GM21786 (cell line): ENCODE measurements around the gene LHFPL2.
A peak's percentile ranks its signal among the peaks of the same experiment; 100 is the strongest.

Source experiments
- ATAC-seq: cut with Tn5 transposase; IDR thresholded peaks from one replicate; pipeline ENCODE4 v1.9.1; 2021; ENCODE audit not compliant: unreplicated experiment

LHFPL2 gene

DNA sequence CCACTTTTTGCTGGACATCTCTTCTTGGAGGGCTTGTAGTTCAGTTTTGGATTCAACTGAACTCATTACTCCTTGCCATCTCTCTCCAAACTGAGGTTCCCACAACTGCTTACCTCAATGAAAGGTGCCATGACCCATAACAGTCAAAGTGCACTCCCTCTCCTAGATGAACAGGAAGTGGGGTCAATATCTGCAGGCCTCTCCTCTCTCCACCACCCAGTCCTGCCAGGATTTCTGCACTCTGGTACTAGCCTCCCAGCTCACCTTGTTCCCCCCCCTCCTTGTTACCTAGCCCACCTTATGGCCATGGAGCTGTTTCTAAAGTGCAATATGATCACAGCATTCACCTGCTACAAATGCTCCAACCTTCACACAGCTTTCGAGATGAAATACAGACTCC is 5.9 kb downstream of the LHFPL2 start:
- no peak for ATAC-seq

DNA sequence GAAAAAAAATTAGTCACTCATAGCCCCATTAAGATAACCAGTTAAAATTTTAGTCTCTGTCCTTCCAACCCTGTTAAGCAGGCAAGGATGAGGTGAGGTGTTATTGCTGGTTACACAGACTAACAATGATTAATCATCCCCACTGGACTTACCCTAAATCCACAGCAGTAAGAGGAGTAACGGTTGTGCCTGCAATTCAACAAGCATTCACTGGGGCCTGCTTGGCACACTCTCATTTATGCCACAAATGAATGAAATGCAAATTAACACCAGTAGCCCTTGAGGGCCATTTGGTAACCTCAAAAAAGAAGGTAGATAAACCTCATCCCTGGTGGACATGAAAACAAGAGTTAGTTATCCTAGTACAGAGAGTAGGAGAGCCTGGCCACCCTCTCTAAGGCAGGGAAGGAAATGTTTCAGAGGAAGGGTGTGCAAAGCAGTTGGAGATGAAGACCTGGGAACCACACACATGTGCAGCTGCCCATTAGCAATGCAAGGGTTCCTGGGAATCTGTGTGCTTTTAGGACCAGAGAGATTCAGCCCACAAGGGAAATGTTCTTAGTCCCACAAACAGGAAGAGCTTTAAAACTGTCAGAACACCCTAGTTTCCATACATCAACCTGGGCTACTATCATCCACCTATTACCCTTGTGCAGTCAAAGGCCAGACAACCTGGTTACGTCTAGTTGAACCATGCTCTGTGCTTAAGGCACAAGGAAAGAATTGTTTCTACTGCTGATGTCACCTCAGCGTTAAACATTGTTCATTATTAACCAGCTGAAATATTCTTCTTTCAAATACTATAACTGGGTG is 7.7 kb downstream of the LHFPL2 start:
- ATAC-seq: peak; percentile 60

DNA sequence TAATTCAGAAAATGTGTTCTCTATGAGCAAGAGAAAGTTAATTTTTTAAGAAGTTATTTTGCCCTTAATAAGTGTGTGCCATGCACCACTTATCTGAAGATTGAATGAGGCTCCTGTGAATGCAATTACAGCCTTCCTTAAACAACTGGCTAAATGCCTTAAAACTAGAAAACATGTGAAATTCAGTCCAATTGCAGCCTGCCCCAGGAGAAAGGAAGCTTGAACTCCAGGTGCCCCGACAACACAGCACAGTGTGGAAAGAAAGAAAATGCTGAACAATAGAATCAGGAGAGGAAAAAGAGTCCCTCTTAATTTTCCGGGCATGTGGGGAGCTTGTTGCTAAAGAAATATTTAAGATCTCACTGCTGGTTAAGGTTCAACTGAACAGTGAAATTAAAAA is 8.8 kb downstream of the LHFPL2 start:
- ATAC-seq: no peak

DNA sequence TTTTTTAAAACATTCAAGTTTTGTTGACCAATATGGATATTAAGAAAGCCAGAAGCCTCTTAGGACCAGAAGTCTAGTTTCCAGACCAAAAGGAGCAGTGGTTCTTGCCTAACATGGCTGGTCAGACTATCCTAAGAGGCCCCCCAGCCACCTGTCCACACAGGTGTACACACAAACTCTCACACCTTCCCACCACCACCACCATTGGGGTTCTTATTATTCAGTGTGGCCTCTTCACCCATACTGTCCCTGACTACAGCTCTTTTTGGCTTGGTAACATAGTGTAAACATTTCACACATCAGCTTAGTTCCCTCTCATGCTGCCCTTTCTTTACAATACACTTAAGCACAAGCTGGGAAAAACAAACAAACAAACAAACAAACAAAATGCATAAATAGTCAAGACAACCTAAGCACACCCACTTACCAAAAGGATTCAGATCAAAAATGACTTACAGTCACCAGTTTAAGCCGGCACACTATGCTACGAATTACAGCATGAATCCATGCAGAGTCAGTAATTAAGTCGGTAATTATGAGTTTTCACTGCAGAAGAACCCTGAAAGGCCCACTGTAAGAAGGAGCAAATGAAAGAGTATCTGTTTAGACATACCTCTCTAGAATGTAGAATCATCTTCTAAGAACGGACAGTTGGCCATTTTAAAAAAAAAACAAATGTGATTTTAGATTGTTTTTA is 9.5 kb downstream of the LHFPL2 start:
- ATAC-seq: no peak

- ATAC-seq: no peak
Measured at GRCh38 chr5:78638423-78638822, 10.1 kb downstream of the LHFPL2 start.

- ATAC-seq: no peak
Measured at GRCh38 chr5:78637468-78637867, 11.1 kb downstream of the LHFPL2 start.

DNA sequence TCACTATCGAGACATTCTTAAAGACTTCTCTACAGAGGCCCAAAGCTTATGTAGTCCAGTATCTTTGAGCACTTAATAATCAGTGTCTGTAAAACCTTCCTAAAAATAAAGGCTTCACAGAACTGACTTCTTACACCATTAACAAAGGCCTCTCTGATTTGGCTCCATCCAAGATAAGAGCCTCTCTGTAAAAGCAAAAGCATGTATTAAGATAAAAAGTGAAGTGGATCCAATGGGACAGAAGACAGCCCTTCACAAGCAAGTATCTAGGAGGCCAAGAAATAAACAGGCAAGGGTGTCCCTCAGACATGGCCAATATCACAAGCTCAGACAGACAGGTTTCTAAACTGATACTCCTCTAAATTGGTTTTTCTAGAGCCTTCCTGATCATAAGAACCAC is 11.9 kb downstream of the LHFPL2 start:
- ATAC-seq: no peak

GRCh38 chr5:78634634-78635033 is 13.9 kb downstream of the LHFPL2 start:
- ATAC-seq: no peak

DNA sequence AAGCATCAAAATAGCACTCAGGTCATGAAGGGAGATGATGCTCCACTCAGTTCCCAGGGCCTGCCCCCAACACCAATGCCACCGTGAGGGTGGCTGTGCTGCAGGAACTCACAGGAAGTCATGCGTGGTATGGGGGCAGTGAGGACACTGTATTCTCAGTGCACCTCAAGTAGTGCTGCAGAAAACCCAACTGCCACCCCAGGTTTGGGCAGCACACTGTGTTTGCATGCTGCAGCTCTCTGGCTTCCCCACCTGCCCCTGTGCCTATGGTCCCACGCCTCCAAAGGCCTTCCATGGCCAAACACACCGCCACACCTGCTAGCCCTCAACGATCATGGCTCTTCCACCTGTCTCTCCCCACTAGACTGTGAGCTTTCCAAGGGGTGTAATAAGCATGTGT is 14.3 kb downstream of the LHFPL2 start:
- no peak for ATAC-seq

DNA sequence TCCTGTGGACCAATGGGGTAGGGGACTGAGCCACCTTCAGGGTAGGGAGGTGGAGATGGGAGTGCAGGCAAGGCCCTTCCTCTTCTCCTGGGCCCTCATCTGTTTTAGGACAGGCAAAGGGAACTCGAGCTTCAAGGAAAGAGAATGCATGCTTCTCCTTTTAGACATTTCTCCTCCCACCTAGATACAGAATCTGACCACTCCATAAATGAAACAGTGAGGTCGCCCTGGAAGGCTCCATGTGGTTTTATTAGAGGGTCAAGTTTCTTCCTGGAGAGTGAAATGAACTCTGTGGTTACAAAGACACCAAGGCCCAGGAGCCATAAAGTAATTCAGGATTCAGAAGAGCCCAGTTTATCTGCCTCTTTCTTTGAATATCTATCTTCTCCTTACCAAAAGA is 14.9 kb downstream of the LHFPL2 start:
- no peak for ATAC-seq

GRCh38 chr5:78632467-78632866 is 16.1 kb downstream of the LHFPL2 start:
- ATAC-seq: no peak

DNA sequence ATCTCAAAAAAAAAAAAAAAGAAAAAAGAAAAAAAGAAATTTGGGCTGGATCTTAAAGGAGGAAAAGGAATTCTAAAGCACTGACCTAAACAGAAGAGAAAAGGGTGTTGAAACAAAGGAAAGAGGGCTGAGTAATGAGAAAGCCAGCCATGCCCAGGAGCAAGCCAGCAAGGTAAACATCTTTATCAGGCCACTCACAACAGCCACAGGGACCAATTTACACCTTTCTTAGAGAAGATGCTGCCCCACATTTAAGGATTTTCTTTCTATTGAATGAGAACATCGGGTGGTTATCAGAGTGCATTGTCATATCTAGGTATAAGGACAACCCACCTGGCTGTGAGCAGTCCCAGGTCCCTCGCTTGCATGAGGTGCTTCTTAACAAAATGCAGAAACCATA is 16.6 kb downstream of the LHFPL2 start:
- ATAC-seq: no peak

DNA sequence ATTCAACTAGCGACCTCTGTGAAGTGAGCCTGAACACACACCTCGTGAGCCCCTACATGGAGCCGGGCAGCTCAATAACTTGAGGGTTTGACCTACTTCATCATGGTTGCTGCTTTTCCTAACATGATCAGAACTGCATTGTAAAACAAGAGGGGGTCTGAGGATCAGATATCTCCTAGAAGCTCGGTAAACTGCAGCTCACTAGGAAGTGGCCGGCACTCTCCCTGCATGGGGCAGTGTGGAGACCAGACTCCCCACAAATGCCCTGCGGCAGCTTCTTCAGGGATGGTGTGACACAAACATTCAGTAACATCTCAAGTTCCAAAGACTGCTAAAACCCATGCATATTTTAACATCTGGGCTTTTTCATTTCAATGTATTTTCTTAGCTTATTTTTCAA is 18.5 kb downstream of the LHFPL2 start:
- no peak for ATAC-seq

DNA sequence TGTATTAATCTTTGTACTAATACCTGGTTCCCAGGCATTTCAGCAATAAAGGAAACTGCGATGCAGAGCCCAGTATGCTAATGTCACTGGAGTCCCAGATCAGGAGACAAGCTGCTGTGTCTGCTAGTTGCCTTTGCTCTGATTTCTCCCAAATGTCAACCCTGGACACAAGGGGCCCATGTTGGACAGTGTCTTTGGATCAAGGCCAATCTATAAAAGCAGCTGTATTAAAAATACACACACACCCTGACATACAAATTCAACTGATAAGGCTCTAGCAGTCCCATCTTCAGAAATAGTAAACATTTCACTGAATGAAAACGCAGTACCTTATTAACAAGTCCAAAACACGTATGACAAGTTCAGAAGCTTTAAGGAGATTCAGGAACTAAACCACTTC is 18.9 kb downstream of the LHFPL2 start:
- no peak for ATAC-seq

DNA sequence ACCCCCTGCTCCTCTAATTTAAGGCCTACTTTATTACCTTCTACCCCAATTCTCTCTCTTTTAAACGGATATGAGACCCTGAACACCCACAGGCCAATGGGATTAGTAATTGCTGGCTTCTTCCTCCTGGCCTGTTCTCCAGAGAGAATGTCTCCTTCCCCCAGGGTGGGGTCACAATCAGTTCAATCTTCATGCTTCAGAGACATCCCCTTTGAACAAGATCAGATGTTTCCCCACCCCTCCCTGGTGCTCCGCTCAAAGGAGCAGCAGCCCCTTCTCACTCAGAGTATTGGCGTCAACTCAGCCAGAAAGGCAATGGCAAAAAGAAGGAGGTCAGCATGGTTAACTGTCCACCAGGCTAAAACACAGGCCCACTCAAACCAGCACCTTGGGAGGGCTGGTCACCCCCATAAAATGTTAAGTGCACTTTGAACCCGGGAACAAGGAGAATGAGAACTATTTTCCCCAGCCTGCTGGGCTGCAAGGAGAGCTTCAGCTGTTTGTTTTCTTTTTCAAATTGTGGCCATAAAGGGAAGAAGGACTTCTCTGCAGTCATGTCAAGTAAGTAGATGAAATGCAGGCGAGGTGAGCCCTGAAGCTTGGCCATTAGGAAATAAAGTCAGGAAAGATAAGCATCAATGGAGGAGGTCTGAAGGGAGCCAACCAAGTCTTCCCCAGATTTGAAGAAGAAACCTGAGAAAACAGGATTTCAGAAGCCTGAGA is 20.1 kb downstream of the LHFPL2 start:
- no peak for ATAC-seq

GRCh38 chr5:78627766-78628165 is 20.8 kb downstream of the LHFPL2 start:
- ATAC-seq: no peak

DNA sequence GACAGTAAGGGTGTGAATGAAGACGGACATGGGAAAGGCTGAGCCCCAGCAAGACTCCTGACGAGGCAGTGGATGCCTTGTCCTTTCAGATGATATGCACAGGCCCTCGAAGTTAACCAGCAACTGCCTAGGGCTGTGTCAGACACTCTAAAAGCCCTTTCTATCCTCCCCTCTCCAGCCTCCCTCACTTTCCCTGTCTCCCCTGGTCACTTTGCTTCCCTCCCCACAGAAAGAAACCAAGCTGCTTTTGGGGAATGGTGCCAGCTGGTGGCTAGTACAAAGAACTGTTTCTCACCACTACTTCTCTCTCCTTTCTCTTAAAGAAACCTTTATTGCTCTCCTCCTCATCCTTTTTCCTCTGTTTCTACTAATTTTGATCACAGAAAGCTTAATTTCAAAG is 21.4 kb downstream of the LHFPL2 start:
- no peak for ATAC-seq

DNA sequence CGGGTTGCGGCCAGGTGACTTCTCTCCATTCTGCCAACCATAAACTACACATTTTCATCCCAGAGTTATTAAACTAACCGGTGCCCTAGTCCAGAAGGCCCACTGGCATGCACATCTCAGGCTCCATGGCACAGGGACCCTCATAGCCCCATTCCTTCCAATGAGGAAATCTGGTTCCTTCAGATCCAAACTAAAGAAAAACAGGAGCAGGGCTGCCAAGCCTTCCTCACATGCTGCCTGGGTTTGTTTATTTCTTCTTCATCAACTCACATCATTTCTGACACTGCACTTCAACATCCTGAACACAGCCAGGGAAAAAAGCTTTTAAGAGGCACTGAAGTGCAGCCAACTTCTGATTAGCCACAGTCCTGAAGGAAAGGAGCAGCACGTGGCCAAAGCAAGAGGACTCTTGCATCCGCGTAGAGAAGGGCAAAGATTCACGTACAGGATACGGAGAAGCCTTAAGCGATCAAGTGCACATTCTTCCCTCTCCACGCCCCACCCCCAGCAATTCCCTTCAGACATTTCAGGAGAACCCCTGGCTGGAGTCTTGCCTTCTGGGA is 22.5 kb downstream of the LHFPL2 start:
- no peak for ATAC-seq

GRCh38 chr5:78624992-78625391 is 23.6 kb downstream of the LHFPL2 start:
- no peak for ATAC-seq

DNA sequence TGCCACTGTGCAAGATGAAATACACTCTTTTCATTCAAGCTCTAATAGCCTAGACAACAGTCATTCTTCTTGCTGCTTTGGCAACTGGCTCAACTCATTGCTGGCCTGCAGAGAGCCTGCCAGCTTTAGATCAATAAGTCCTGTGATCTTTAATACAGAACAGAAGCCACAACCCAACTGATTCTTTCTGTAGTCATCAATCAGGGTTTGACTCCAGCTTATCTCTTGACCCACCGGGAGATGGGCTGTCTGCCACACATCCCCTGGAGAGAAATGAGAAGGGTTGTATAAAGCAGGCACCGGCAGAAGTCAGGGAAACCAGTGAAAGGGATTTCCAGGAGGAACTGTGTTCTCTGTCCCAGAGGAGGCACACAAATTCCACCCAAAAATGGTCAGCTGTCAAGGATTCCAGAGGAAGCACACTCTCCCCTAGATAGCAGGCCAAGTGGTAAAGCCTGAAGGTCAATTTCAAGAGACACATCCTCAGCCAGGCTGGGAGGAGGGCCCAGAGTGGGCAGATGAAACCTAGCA is 24.5 kb downstream of the LHFPL2 start:
- ATAC-seq: no peak

DNA sequence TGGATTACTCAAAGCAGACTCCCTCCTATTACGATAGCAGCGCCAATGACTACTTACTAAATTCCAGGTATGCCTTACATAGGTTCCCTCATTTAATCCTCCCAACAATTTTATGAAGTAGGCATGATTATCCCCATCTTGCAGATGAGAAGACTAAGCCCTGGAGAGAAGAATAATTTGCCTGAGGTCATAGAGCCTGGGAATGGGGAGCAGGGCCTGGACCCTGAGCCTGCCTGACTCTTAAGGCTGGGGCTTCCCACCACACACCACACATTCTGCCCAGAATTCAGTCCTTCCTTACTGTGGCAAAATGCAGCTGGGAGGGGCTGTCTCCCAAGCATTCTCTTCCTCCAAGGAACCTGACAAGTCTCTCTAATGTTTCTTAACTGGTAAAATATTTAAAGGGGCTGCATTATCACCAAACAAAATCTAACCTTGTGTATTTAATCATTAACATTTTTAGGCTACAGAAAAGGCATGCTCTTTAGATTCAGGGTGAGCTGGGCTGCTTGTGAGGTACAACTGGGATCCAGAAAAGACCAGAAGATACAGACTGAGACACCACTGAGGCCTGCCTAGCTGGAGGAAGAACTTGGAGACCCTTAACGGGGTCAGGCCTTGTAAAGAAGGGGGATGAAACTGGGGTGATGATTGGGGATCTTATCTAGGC is 26.1 kb downstream of the LHFPL2 start:
- ATAC-seq: no peak
